H9 (cell line): ENCODE data around the gene PDE4B. TPM values are rescaled to one million over a fixed set of nuclear protein-coding genes. Genes with fewer than 3 reads are reported as not detected.

Experiments
- DNase-seq: peaks from one replicate; pipeline ENCODE4 v3.0.0-alpha.2; 2017
- H2AFZ ChIP-seq: one replicate; pipeline ENCODE4 v1.6.1; 2013; ENCODE audit warnings: mild to moderate bottlenecking, low read length, control low read depth, moderate library complexity
- H2AK5ac ChIP-seq: 2 replicates; pipeline ENCODE4 v1.6.1; 2013; ENCODE audit warnings: low read length, control low read depth, mixed read lengths; ENCODE audit not compliant: insufficient read length
- H2BK120ac ChIP-seq: one replicate; pipeline ENCODE4 v1.6.1; 2013; ENCODE audit warnings: low read depth, mild to moderate bottlenecking, low read length, control low read depth, inconsistent platforms; ENCODE audit not compliant: poor library complexity, severe bottlenecking
- H2BK12ac ChIP-seq: 2 replicates; pipeline ENCODE4 v1.6.1; 2013; ENCODE audit warnings: low read length, control low read depth, mixed read lengths, low read depth; ENCODE audit not compliant: insufficient read length
- H2BK15ac ChIP-seq: 2 replicates; pipeline ENCODE4 v1.6.1; 2013; ENCODE audit warnings: low read depth, low read length, control low read depth
- H2BK20ac ChIP-seq: one replicate; pipeline ENCODE4 v1.6.1; 2013; ENCODE audit warnings: low read depth, mild to moderate bottlenecking, low read length, control low read depth, inconsistent platforms; ENCODE audit not compliant: poor library complexity, severe bottlenecking
- H2BK5ac ChIP-seq: 2 replicates; pipeline ENCODE4 v1.6.1; 2013; ENCODE audit warnings: low read length, control low read depth, mixed read lengths; ENCODE audit not compliant: insufficient read length
- H3K14ac ChIP-seq: 2 replicates; pipeline ENCODE4 v1.6.1; 2013; ENCODE audit warnings: low read length, control low read depth; ENCODE audit not compliant: insufficient read depth
- H3K18ac ChIP-seq: 2 replicates; pipeline ENCODE4 v1.6.1; 2013; ENCODE audit warnings: low read depth, mild to moderate bottlenecking, mixed read lengths, low read length, control low read depth; ENCODE audit not compliant: insufficient read length
- H3K23ac ChIP-seq: 2 replicates; pipeline ENCODE4 v1.6.1; 2013; ENCODE audit warnings: low read length, control low read depth, mixed read lengths, low read depth; ENCODE audit not compliant: insufficient read length
- H3K23me2 ChIP-seq: 2 replicates; pipeline ENCODE4 v1.6.1; 2013; ENCODE audit warnings: low read depth, mild to moderate bottlenecking, mixed read lengths, low read length, control low read depth; ENCODE audit not compliant: insufficient read length, poor library complexity, severe bottlenecking
- H3K27ac ChIP-seq: 2 replicates; pipeline ENCODE4 v1.5.1; 2013; ENCODE audit warnings: low read length, control low read depth, mixed read lengths, low read depth; ENCODE audit not compliant: insufficient read length
- H3K27me3 ChIP-seq: 2 replicates; pipeline ENCODE4 v1.6.1; 2013; ENCODE audit warnings: low read length, control low read depth, inconsistent platforms; ENCODE audit not compliant: insufficient read depth
- H3K4ac ChIP-seq: 2 replicates; pipeline ENCODE4 v1.6.1; 2013; ENCODE audit warnings: low read depth, mild to moderate bottlenecking, control low read depth, inconsistent platforms, low read length, moderate library complexity
- H3K4me1 ChIP-seq: 2 replicates; pipeline ENCODE4 v1.6.1; 2013; ENCODE audit warnings: low read length, control low read depth, inconsistent platforms; ENCODE audit not compliant: insufficient read depth
- H3K4me2 ChIP-seq: 2 replicates; pipeline ENCODE4 v1.6.1; 2013; ENCODE audit warnings: low read length, control low read depth, mixed read lengths; ENCODE audit not compliant: insufficient read length, insufficient read depth
- H3K56ac ChIP-seq: 2 replicates; pipeline ENCODE4 v1.6.1; 2013; ENCODE audit warnings: low read depth, mild to moderate bottlenecking, mixed read lengths, low read length, control low read depth; ENCODE audit not compliant: insufficient read length
- H3K79me1 ChIP-seq: 2 replicates; pipeline ENCODE4 v1.6.1; 2013; ENCODE audit warnings: low read depth, mild to moderate bottlenecking, moderate library complexity, low read length, control low read depth, inconsistent platforms; ENCODE audit not compliant: insufficient read depth, poor library complexity, severe bottlenecking
- H3K79me2 ChIP-seq: 2 replicates; pipeline ENCODE4 v1.6.1; 2013; ENCODE audit warnings: low read length, control low read depth, inconsistent platforms; ENCODE audit not compliant: insufficient read depth
- H3K9ac ChIP-seq: 2 replicates; pipeline ENCODE4 v1.6.1; 2013; ENCODE audit warnings: low read length, control low read depth, mixed read lengths; ENCODE audit not compliant: insufficient read length; ENCODE audit errors: extremely low read depth
- H3K9me3 ChIP-seq: one replicate; pipeline ENCODE4 v1.6.1; 2013; ENCODE audit warnings: low read depth, low read length, inconsistent platforms; ENCODE audit not compliant: control insufficient read depth
- H3T11ph ChIP-seq: one replicate; pipeline ENCODE4 v1.6.1; 2013; ENCODE audit warnings: mild to moderate bottlenecking, low read length, control low read depth, inconsistent platforms
- H4K20me1 ChIP-seq: one replicate; pipeline ENCODE4 v1.6.1; 2013; ENCODE audit not compliant: control insufficient read depth, insufficient read length, insufficient read depth
- H4K5ac ChIP-seq: 2 replicates; pipeline ENCODE4 v1.6.1; 2013; ENCODE audit warnings: low read depth, mild to moderate bottlenecking, mixed read lengths, low read length, control low read depth; ENCODE audit not compliant: insufficient read length
- H4K8ac ChIP-seq: replicated peaks from 2 replicates; pipeline ENCODE4 v1.6.1; 2013; ENCODE audit warnings: low read length, control low read depth, mixed read lengths, low read depth; ENCODE audit not compliant: insufficient read length
- H4K91ac ChIP-seq: 2 replicates; pipeline ENCODE4 v1.6.1; 2013; ENCODE audit warnings: low read depth, mild to moderate bottlenecking, moderate library complexity, mixed read lengths, low read length, control low read depth; ENCODE audit not compliant: insufficient read length
- H3K27ac Mint-ChIP-seq, 3 experiments: 2 replicates in 2 of 3; 3 replicates in 1 of 3; pipeline ENCODE4 v1.8.0; 2020 to 2021; ENCODE audit warnings: mixed read lengths in 3 of 3, mild to moderate bottlenecking in 1 of 3, moderate library complexity in 1 of 3
- H3K27me3 Mint-ChIP-seq: 2 replicates; pipeline ENCODE4 v1.8.0; 2021; ENCODE audit warnings: low read depth, mild to moderate bottlenecking, moderate library complexity, mixed read lengths
- H3K36me3 Mint-ChIP-seq, 3 experiments: 2 replicates in 2 of 3; 3 replicates in 1 of 3; pipeline ENCODE4 v1.8.0; 2020 to 2021; ENCODE audit warnings: low read depth in 3 of 3, mixed read lengths in 3 of 3; ENCODE audit not compliant: insufficient read depth in 1 of 3
- H3K4me1 Mint-ChIP-seq, 2 experiments: 2 replicates each; pipeline ENCODE4 v1.8.0; 2020; ENCODE audit warnings: mixed read lengths in 2 of 2
- H3K4me3 Mint-ChIP-seq, 2 experiments: 2 replicates in 1 of 2; 3 replicates in 1 of 2; pipeline ENCODE4 v1.8.0; 2020 to 2021; ENCODE audit warnings: mild to moderate bottlenecking in 2 of 2, mixed read lengths in 2 of 2, moderate library complexity in 1 of 2
- H3K9me3 Mint-ChIP-seq, 2 experiments: 2 replicates in 1 of 2; 3 replicates in 1 of 2; pipeline ENCODE4 v1.8.0; 2020; ENCODE audit warnings: mild to moderate bottlenecking in 2 of 2, mixed read lengths in 2 of 2, moderate library complexity in 1 of 2
- CTCF ChIP-seq: fragments of 200-600 bp; sonication (generic); conservative IDR thresholded peaks from 3 replicates; pipeline ENCODE4 v1.8.0; 2021; ENCODE audit warnings: antibody characterized with exemption, mild to moderate bottlenecking
- WGBS: extraction: QIAGEN DNeasy Blood & Tissue Kit; methylation state at CpG from one replicate; pipeline ENCODE4 v1.1.7; 2013; ENCODE audit warnings: missing lambda C conversion rate, low lambda C conversion rate, mixed read lengths; ENCODE audit not compliant: insufficient read length; ENCODE audit errors: extremely low coverage; 5-methylcytosine and 5-hydroxymethylcytosine counted together
- total RNA-seq: library from RNA; stranded (reverse); gene quantifications from 2 replicates; pipeline ENCODE4 v1.2.1, GENCODE V29; 2021

PDE4B gene
- total RNA-seq, 1 experiment from 2014 or later = 19.8 TPM

- Histone ChIP-seq H3K14ac (no peak overlapping the region), H2AK5ac (no peak overlapping the region), H3K18ac (no peak overlapping the region), H3K27me3 (no peaks in the 10 kb centered on the region), H4K8ac (no peak overlapping the region), H3K4ac (no peak overlapping the region), H2BK20ac (no peak overlapping the region), H3K9me3 (no peaks in the 10 kb centered on the region), H3K79me2 (no peaks in the 10 kb centered on the region), H3K79me1 (no peaks in the 10 kb centered on the region), H2BK120ac (no peak overlapping the region), H2BK15ac (no peak overlapping the region), H3K56ac (no peak overlapping the region), H4K20me1 (no peaks in the 10 kb centered on the region), H2AFZ (no peak overlapping the region), H3K4me2 (no peak overlapping the region), H3K9ac (no peak overlapping the region), H4K5ac (no peak overlapping the region), H3K4me1 (no peaks in the 10 kb centered on the region), H3K27ac (no peak overlapping the region), H3K23me2 (no peaks in the 10 kb centered on the region), H3K23ac (no peak overlapping the region), H3T11ph (no peak overlapping the region), H2BK5ac (no peak overlapping the region), H4K91ac (no peak overlapping the region), H2BK12ac (no peak overlapping the region)
- Mint-ChIP-seq H3K4me3 (no peak overlapping the region), H3K9me3 (no peaks in the 10 kb centered on the region), H3K4me1 (no peaks in the 10 kb centered on the region), H3K36me3 (no peaks in the 10 kb centered on the region), H3K27me3 (0 out of 2 replicates have a peak, but pooled peaks cover 1% of the 10 kb centered on the region), H3K27ac (no peak overlapping the region)
- TF ChIP-seq CTCF = no peak
- DNase-seq = no peak
- no CpG with 5 or more reads among the region's 1 CpG for WGBS
Observed at GRCh38 chr1:65830306-65830705, 37.6 kb downstream of the PDE4B start.
